Fibroblast of lung (primary cell): ENCODE measurements around the gene UQCR10. TPM values are rescaled to one million over a fixed set of nuclear protein-coding genes. Genes with fewer than 3 reads are reported as not detected.

Source experiments
- DNase-seq, 2 donors: peaks; one replicate each; pipeline versions ENCODE4 v3.0.0 to v3.0.0-alpha.2; 2010; ENCODE audit warnings: low read depth in 2 of 2
- H2AFZ ChIP-seq: 2 replicates; pipeline ENCODE4 v1.5.1; 2012; ENCODE audit warnings: low read length, control low read depth, inconsistent platforms
- H3K27ac ChIP-seq: 2 replicates; pipeline ENCODE4 v1.5.1; 2011; ENCODE audit warnings: low read length, control low read depth; ENCODE audit not compliant: insufficient read depth
- H3K27me3 ChIP-seq: 2 replicates; pipeline ENCODE4 v1.5.1; 2011; ENCODE audit warnings: mild to moderate bottlenecking, low read length; ENCODE audit not compliant: control insufficient read depth, insufficient read depth
- H3K36me3 ChIP-seq: 2 replicates; pipeline ENCODE4 v1.5.1; 2011; ENCODE audit warnings: low read length; ENCODE audit not compliant: control insufficient read depth, insufficient read depth
- H3K4me1 ChIP-seq: 2 replicates; pipeline ENCODE4 v1.5.1; 2011; ENCODE audit warnings: low read length; ENCODE audit not compliant: control insufficient read depth, insufficient read depth; ENCODE audit errors: extremely low read depth
- H3K4me2 ChIP-seq: 2 replicates; pipeline ENCODE4 v1.5.1; 2011; ENCODE audit warnings: low read length, control low read depth; ENCODE audit not compliant: insufficient read depth; ENCODE audit errors: extremely low read depth
- H3K4me3 ChIP-seq, 4 experiments: fragments of 200-600 bp in 1 of 4; sonication (generic) in 1 of 4; replicated peaks in 1 of 4; 2 replicates each; pipeline ENCODE4 v1.5.1; 2011 to 2016; ENCODE audit warnings: low read length in 4 of 4, low read depth in 3 of 4, mild to moderate bottlenecking in 3 of 4, control low read depth in 2 of 4, inconsistent platforms in 1 of 4, mixed read lengths in 1 of 4; ENCODE audit not compliant: insufficient read depth in 1 of 4; ENCODE audit errors: control extremely low read depth in 1 of 4
- H3K79me2 ChIP-seq: 2 replicates; pipeline ENCODE4 v1.5.1; 2012; ENCODE audit warnings: mild to moderate bottlenecking, low read length, inconsistent platforms; ENCODE audit not compliant: control insufficient read depth, insufficient read depth
- H3K9ac ChIP-seq: 2 replicates; pipeline ENCODE4 v1.5.1; 2011; ENCODE audit warnings: mild to moderate bottlenecking, low read length, control low read depth; ENCODE audit not compliant: insufficient read depth
- H3K9me3 ChIP-seq: 2 replicates; pipeline ENCODE4 v1.5.1; 2012; ENCODE audit warnings: low read depth, low read length; ENCODE audit not compliant: control insufficient read depth, insufficient read depth
- H4K20me1 ChIP-seq: 2 replicates; pipeline ENCODE4 v1.5.1; 2011; ENCODE audit warnings: low read length; ENCODE audit not compliant: control insufficient read depth, insufficient read depth; ENCODE audit errors: extremely low read depth
- CTCF ChIP-seq, 2 donors: IDR thresholded peaks in 1 of 2; conservative IDR thresholded peaks in 1 of 2; 1 replicate in 1 of 2; 2 replicates in 1 of 2; pipeline ENCODE4 v1.5.1; 2011 to 2012; ENCODE audit warnings: low read length in 2 of 2, control low read depth in 1 of 2, inconsistent platforms in 1 of 2, low read depth in 1 of 2, mild to moderate bottlenecking in 1 of 2
- EZH2 ChIP-seq: IDR thresholded peaks from 2 replicates; pipeline ENCODE4 v1.5.1; 2012; ENCODE audit warnings: low read length, control low read depth, mild to moderate bottlenecking; ENCODE audit errors: missing control alignments
- polyA plus RNA-seq, 2 donors: library from polyadenylated mRNA; depleted of rRNA in 1 of 2; stranded (reverse) in 1 of 2; unstranded in 1 of 2; fragments of >200 nt; gene quantifications; 2 replicates each; pipeline ENCODE4 v1.2.1, GENCODE V29; 2011 to 2012; ENCODE audit warnings: missing spikeins in 1 of 2
- total RNA-seq: library from RNA; depleted of rRNA; stranded (reverse); fragments of >200 nt; gene quantifications from 2 replicates; pipeline ENCODE4 v1.2.1, GENCODE V29; 2014

Gene UQCR10
- total and polyA plus RNA-seq, 2 donors (not counting 1 experiment from before 2014, with no cell fraction given): 112 to 117 TPM

- H3K4me3 ChIP-seq: no peak overlapping the region
- H3K27me3 ChIP-seq: no peaks in the 10 kb centered on the region
- H3K27ac ChIP-seq: peak overlapping the region; percentile 97
- no peaks in the 10 kb centered on the region for H3K9me3 ChIP-seq
- no peak for DNase-seq
- no peak overlapping the region for H3K9ac ChIP-seq
- no peak overlapping the region for H3K4me2 ChIP-seq
- H3K36me3 ChIP-seq: no peaks in the 10 kb centered on the region
- peaks cover 37% of the 10 kb centered on the region for H3K4me1 ChIP-seq
- H4K20me1 ChIP-seq: no peaks in the 10 kb centered on the region
- H3K79me2 ChIP-seq: no peaks in the 10 kb centered on the region
- TF ChIP-seq CTCF (conservative IDR thresholded peaks at IDR 0.05 in 1 of 2, IDR thresholded peaks at IDR 0.05 in 1 of 2; ENCODE audit: low read depth in 1 of 2, low read length in 2 of 2): no peak
- no peak for TF ChIP-seq EZH2
- H2AFZ ChIP-seq: no peak overlapping the region
These were observed 13.1 kb downstream of the UQCR10 start for GRCh38 chr22:29780220-29780619.

- H3K27ac ChIP-seq: peak overlapping the region; percentile 97
- peak overlapping the region; percentile 82 for H2AFZ ChIP-seq
- H3K79me2 ChIP-seq: no peaks in the 10 kb centered on the region
- no peak overlapping the region for H3K4me3 ChIP-seq
- peaks cover 37% of the 10 kb centered on the region for H3K4me1 ChIP-seq
- no peaks in the 10 kb centered on the region for H3K27me3 ChIP-seq
- no peaks in the 10 kb centered on the region for H3K36me3 ChIP-seq
- peak overlapping the region; percentile 60 for H3K9ac ChIP-seq
- peak; percentile 52 to 96 for DNase-seq
- H3K9me3 ChIP-seq: no peaks in the 10 kb centered on the region
- TF ChIP-seq EZH2 (no peak), CTCF (conservative IDR thresholded peaks at IDR 0.05 in 1 of 2, IDR thresholded peaks at IDR 0.05 in 1 of 2; ENCODE audit: low read depth in 1 of 2, low read length in 2 of 2) (no peak)
- H4K20me1 ChIP-seq: no peaks in the 10 kb centered on the region
- peak overlapping the region; percentile 78 for H3K4me2 ChIP-seq
These were observed 13.8 kb downstream of the UQCR10 start for GRCh38 chr22:29780748-29781676.

DNA sequence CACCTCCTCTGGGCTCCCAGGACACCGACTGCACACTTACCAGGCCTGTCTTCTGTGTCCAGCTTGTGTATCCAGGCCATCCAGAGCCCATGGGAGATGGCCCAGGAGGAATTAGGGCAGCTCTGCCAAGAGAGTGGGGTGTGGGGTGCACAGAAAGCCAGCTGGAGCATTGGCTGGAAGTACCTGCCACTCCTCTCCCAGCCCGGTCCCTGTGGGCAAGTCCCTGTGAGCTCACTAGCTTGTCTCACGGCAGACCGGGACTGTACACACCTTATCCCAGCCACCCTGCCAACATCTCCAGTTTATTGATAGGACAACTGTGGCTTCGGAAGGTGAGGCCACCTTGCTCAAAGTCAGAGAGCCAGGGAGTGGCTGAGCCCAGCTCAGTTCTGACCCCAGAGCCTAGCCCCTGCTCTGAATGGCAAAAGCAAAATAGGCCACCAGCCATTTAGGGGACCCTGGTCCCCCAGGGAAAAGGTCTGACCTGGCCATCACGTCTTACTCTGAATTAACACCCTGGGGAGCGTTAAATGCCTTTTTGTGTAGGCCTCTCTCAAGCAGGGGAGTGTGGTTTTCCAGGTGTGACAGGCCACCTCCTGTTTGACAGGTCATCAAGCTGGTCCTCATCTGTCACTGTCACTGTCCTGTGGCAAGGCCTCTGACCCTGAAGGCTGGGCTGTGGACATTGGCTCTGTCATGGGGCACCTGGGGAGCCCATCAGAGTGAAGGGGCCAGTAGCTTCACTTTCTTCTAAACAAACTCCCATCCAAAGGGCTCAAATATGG, 15.1 kb downstream of the UQCR10 start:
- peaks cover 37% of the 10 kb centered on the region for H3K4me1 ChIP-seq
- H3K27ac ChIP-seq: peak overlapping the region; percentile 97
- no peaks in the 10 kb centered on the region for H3K79me2 ChIP-seq
- TF ChIP-seq CTCF (conservative IDR thresholded peaks at IDR 0.05 in 1 of 2, IDR thresholded peaks at IDR 0.05 in 1 of 2; ENCODE audit: low read depth in 1 of 2, low read length in 2 of 2) (no peak), EZH2 (no peak)
- peak overlapping the region; percentile 39 for H2AFZ ChIP-seq
- H4K20me1 ChIP-seq: no peaks in the 10 kb centered on the region
- H3K27me3 ChIP-seq: no peaks in the 10 kb centered on the region
- no peak overlapping the region for H3K4me2 ChIP-seq
- no peak overlapping the region for H3K9ac ChIP-seq
- no peaks in the 10 kb centered on the region for H3K36me3 ChIP-seq
- DNase-seq: peak in 1 of 2 donors; percentile 71
- H3K9me3 ChIP-seq: no peaks in the 10 kb centered on the region
- no peak overlapping the region for H3K4me3 ChIP-seq
